ENCODE results near the gene MX1. TPM values are rescaled to one million over a fixed set of nuclear protein-coding genes. Genes with fewer than 3 reads are reported as not detected.

MX1 gene
- polyA plus RNA-seq, 3 donors = 42.7 to 73.3 (median 60.5) TPM

- WGBS (ENCODE audit: insufficient coverage) = 50% methylated on average over 8 of the region's 17 CpGs
- intact Hi-C loops (cut with micrococcal nuclease) = loop anchor here in 1 of 2 donors (1.0 kb wide), 1 partner anchor 178 kb away; no protein-coding TSS in a partner anchor
- H3K27ac Mint-ChIP-seq = peak overlapping the region in 2 of 7 donors; percentile 19
These were observed 34.8 kb downstream of the MX1 start for GRCh38 chr21:41460578-41461527.

More at GRCh38 chr21:41460578-41461527, 34.8 kb downstream of the MX1 start:
- Histone ChIP-seq H3K27ac (ENCODE audit: low read depth in 1 of 2, low read length in 2 of 2) (no peak overlapping the region), H3K36me3 (replicated peaks in 1 of 2; ENCODE audit: control insufficient read depth in 1 of 2, insufficient read depth in 2 of 2, low read length in 2 of 2) (peaks cover 24 to 39% of the 10 kb centered on the region in 2 donors), H3K4me1 (ENCODE audit: control insufficient read depth in 1 of 2, insufficient read depth in 2 of 2, low read length in 2 of 2) (no peaks in the 10 kb centered on the region), H2AFZ (ENCODE audit: insufficient read depth, low read depth, low read length, poor library complexity, severe bottlenecking) (no peak overlapping the region), H3K27me3 (ENCODE audit: control insufficient read depth in 2 of 2, insufficient read depth in 2 of 2, low read length in 2 of 2) (no peaks in the 10 kb centered on the region), H3K9me3 (replicated peaks in 1 of 2; ENCODE audit: control insufficient read depth in 1 of 2, insufficient read depth in 1 of 2, low read length in 2 of 2) (no peaks in the 10 kb centered on the region), H3K79me2 (ENCODE audit: insufficient read depth, low read length) (no peaks in the 10 kb centered on the region), H4K20me1 (ENCODE audit: insufficient read depth, low read length) (peaks cover 4% of the 10 kb centered on the region), H3K4me3 (replicated peaks in 1 of 3; ENCODE audit: low read depth in 2 of 3, low read length in 3 of 3) (no peak overlapping the region), H3K4me2 (replicated peaks; ENCODE audit: extremely low read depth, low read length, poor library complexity, severe bottlenecking) (no peak overlapping the region), H3K9ac (ENCODE audit: insufficient read depth, low read length, poor library complexity, severe bottlenecking) (no peak overlapping the region)
- peaks cover 2 to 15% (median 5%) of the 10 kb centered on the region in 7 donors for H3K9me3 Mint-ChIP-seq
- H3K4me1 Mint-ChIP-seq = peaks cover 2% of the 10 kb centered on the region
- TF ChIP-seq CTCF (IDR thresholded peaks at IDR 0.05) = peak; percentile 83
- H3K27me3 Mint-ChIP-seq (ENCODE audit: low read depth in 3 of 3) = peaks cover 2 to 4% (median 2%) of the 10 kb centered on the region in 3 donors
- no peak overlapping the region for H3K4me3 Mint-ChIP-seq
- peak; percentile 38 to 55 (median 39) for DNase-seq
- H3K36me3 Mint-ChIP-seq = peaks cover 39% of the 10 kb centered on the region in 2 donors
